A549 (cell line): ENCODE data around the gene XAGE5. TPM values are rescaled to one million over a fixed set of nuclear protein-coding genes. Genes with fewer than 3 reads are reported as not detected.

Experiments used
- CBX8 ChIP-seq: fragments of 200-600 bp; sonication (generic); IDR thresholded peaks from 2 replicates; pipeline ENCODE4 v1.6.1; 2016
- E2F6 ChIP-seq: IDR thresholded peaks from 2 replicates; pipeline ENCODE4 v1.6.1; 2012; ENCODE audit warnings: low read depth, borderline replicate concordance
- NPAS2 ChIP-seq: fragments of 250-450 bp; sonication (Bioruptor Pico); IDR thresholded peaks from 2 replicates; pipeline ENCODE4 v1.8.0; 2022; ENCODE audit warnings: mild to moderate bottlenecking, moderate library complexity, borderline replicate concordance
- NR3C1 ChIP-seq: fragments of >200 bp; sonication (Bioruptor Twin); formaldehyde crosslinking; IDR thresholded peaks from 3 replicates; pipeline ENCODE4 v1.6.1; 2017
- POLR2A ChIP-seq: IDR thresholded peaks from 2 replicates; pipeline ENCODE4 v1.6.1; 2012; ENCODE audit warnings: mild to moderate bottlenecking, low read length
- USF2 ChIP-seq: fragments of 450-650 bp; IDR thresholded peaks from 2 replicates; pipeline ENCODE4 v1.6.1; 2014; ENCODE audit warnings: antibody characterized with exemption
- ZC3H11A ChIP-seq: fragments of 450-650 bp; IDR thresholded peaks from 2 replicates; pipeline ENCODE4 v1.6.1; 2014; ENCODE audit warnings: antibody characterized with exemption, mild to moderate bottlenecking
- ZFP36 ChIP-seq: fragments of 450-650 bp; IDR thresholded peaks from 2 replicates; pipeline ENCODE4 v1.6.1; 2014; ENCODE audit warnings: borderline replicate concordance; ENCODE audit not compliant: partially characterized antibody
- ZSCAN20 ChIP-seq: fragments of 250-450 bp; sonication (Bioruptor Pico); IDR thresholded peaks from 2 replicates; pipeline ENCODE4 v1.8.0; 2022; ENCODE audit warnings: mild to moderate bottlenecking, moderate library complexity
- polyA plus RNA-seq, 4 experiments: library from polyadenylated mRNA; depleted of rRNA in 3 of 4; stranded (reverse); fragments of >200 nt; fragmentation: RNase III in 1 of 4; extraction: RNeasy Plus Mini Kit Qiagen cat#74134 plus additional on column Dnase treatment in 1 of 4; gene quantifications; 2 replicates in 3 of 4; 3 replicates in 1 of 4; pipeline ENCODE4 v1.2.3, GENCODE V29; 2011 to 2017
- small RNA-seq, 6 experiments: library from RNA; depleted of rRNA; stranded (forward); fragments of <200 nt; gene quantifications; one replicate each; pipeline ENCODE3, GENCODE V24; 2012

XAGE5 gene
- polyA plus RNA-seq, 2 of the 4 experiments (the other 2 are of a cell fraction): not detected

GRCh38 chrX:52865343-52865998 is 54.4 kb downstream of the XAGE5 start (continued):
- no peak for TF ChIP-seq NPAS2 (CRISPR knock-in tag)
- TF ChIP-seq USF2: no peak
- no peak for TF ChIP-seq ZC3H11A
- no peak for TF ChIP-seq CBX8
- no peak for TF ChIP-seq ZSCAN20 (CRISPR knock-in tag)
- TF ChIP-seq POLR2A: no peak
- TF ChIP-seq ZFP36: no peak
- TF ChIP-seq E2F6: no peak
- no peak for TF ChIP-seq NR3C1

Small RNA genes lying within 50 kb of the gene (small RNA-seq; reads per million reads assigned to genes)
- 0 reads per million in 6 experiments for gene AC244505.6
- 0 reads per million in 6 experiments for gene AC244505.7

Other genes starting within 250 kb of the XAGE5 start
- gene SSX7, start 156.4 kb upstream of the XAGE5 start, polyA plus RNA-seq (2011; rRNA removed): not detected in 2 replicates
- gene SSX7, start 156.4 kb upstream of the XAGE5 start, polyA plus RNA-seq (2017; fragmentation: RNase III; extraction: RNeasy Plus Mini Kit Qiagen cat#74134 plus additional on column Dnase treatment): not detected in 3 replicates
- gene SSX2, start 104.1 kb upstream of the XAGE5 start, polyA plus RNA-seq (2011; rRNA removed): not detected in 2 replicates
- gene SSX2, start 104.1 kb upstream of the XAGE5 start, polyA plus RNA-seq (2017; fragmentation: RNase III; extraction: RNeasy Plus Mini Kit Qiagen cat#74134 plus additional on column Dnase treatment): not detected in 3 replicates
- gene SSX2B, start 60.0 kb upstream of the XAGE5 start, polyA plus RNA-seq (2011; rRNA removed): not detected in 2 replicates
- gene SSX2B, start 60.0 kb upstream of the XAGE5 start, polyA plus RNA-seq (2017; fragmentation: RNase III; extraction: RNeasy Plus Mini Kit Qiagen cat#74134 plus additional on column Dnase treatment): not detected in 3 replicates
- gene SPANXN5, start 13.9 kb upstream of the XAGE5 start, polyA plus RNA-seq (2011; rRNA removed): 0.07 TPM in 1 of 2 replicates, not detected in the other
- not detected in 3 replicates for gene SPANXN5, start 13.9 kb upstream of the XAGE5 start, polyA plus RNA-seq (2017; fragmentation: RNase III; extraction: RNeasy Plus Mini Kit Qiagen cat#74134 plus additional on column Dnase treatment)
- not detected in 2 replicates for gene XAGE3, start 56.8 kb downstream of the XAGE5 start, polyA plus RNA-seq (2011; rRNA removed)
- not detected in 3 replicates for gene XAGE3, start 56.8 kb downstream of the XAGE5 start, polyA plus RNA-seq (2017; fragmentation: RNase III; extraction: RNeasy Plus Mini Kit Qiagen cat#74134 plus additional on column Dnase treatment)
- gene FAM156B, start 86.0 kb downstream of the XAGE5 start, polyA plus RNA-seq (2011; rRNA removed): 18.1 and 29.6 TPM in 2 replicates
- gene FAM156B, start 86.0 kb downstream of the XAGE5 start, polyA plus RNA-seq (2017; fragmentation: RNase III; extraction: RNeasy Plus Mini Kit Qiagen cat#74134 plus additional on column Dnase treatment): 10.4 to 12.2 TPM (median 11.5 TPM) in 3 replicates
- 18.2 and 22.6 TPM in 2 replicates for gene FAM156A, start 147.2 kb downstream of the XAGE5 start, polyA plus RNA-seq (2011; rRNA removed)
- 19.8 to 24.8 TPM (median 20.1 TPM) in 3 replicates for gene FAM156A, start 147.2 kb downstream of the XAGE5 start, polyA plus RNA-seq (2017; fragmentation: RNase III; extraction: RNeasy Plus Mini Kit Qiagen cat#74134 plus additional on column Dnase treatment)
- 0.03 TPM in 1 of 2 replicates, not detected in the other for gene GPR173, start 237.5 kb downstream of the XAGE5 start, polyA plus RNA-seq (2011; rRNA removed)
- gene GPR173, start 237.5 kb downstream of the XAGE5 start, polyA plus RNA-seq (2017; fragmentation: RNase III; extraction: RNeasy Plus Mini Kit Qiagen cat#74134 plus additional on column Dnase treatment): not detected in 3 replicates